ENCODE results near the gene RAPGEF5.

RAPGEF5 gene

GRCh38 chr7:22356701-22357310 lies at the start of gene RAPGEF5:
Gene RAPGEF5 (minus strand): TSS chr7:22357154. CDS start chr7:22357060, 94 bp downstream.
- no peak for DNase-seq (ENCODE audit: low read depth in 2 of 2)

- DNase-seq (ENCODE audit: low read depth in 2 of 2), result no peak
Measured at GRCh38 chr7:22406715-22407114, 49.8 kb upstream of the RAPGEF5 start.

- DNase-seq (ENCODE audit: low read depth in 2 of 2), result no peak
Measured at GRCh38 chr7:22404421-22405023, 47.6 kb upstream of the RAPGEF5 start.

- DNase-seq (ENCODE audit: low read depth in 2 of 2), result no peak
Measured at GRCh38 chr7:22403344-22403743, 46.4 kb upstream of the RAPGEF5 start.

DNA sequence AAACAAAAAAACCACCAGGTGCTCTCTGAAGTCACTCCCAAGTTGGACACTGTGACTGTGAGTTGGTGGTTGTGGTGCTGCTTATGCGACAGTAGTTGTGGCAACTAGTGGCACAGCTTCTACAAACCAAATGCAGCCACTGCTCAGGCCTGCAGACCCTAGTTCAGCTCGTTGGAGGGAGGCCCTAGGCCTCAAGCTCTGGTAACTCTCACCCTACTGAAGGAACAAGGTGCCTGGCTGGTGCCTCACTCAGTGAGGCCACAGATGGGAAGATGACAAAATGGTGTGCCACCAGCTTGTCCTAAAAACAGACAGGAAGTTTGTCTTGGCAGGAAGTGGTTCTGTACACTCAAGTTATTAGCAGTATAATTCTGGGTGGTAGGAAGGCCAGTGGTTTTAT lies 45.3 kb upstream of the RAPGEF5 start:
- DNase-seq (ENCODE audit: low read depth in 2 of 2), result no peak

DNA sequence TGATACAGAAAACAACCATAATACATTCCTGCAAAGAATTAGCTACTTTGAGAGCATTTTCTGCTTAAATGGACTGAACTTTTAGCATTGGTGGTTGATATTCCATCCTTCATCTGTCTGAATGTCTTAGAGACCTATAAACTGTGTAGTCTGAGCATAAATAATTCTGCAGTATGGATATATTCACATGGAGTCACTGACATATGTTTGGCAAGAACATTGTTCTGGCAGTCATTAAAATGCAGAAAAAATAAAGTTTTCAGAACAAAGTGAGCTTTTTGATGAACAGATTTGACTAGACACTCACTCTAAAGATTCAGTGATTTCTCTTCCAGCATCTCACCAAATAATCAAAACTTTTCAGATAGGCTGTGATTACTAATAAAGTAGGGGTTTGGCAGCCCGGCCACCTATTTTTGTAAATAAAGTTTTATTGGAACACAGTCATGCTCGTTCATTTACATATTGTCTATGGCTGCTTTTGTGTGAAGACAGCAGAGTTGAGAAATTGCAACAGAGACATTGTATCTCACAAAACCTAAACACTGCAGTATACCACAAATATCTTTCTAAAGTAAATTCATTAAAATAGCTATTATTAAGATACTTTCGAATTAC lies 44.1 kb upstream of the RAPGEF5 start:
- no peak for DNase-seq (ENCODE audit: low read depth in 2 of 2)

GRCh38 chr7:22400150-22400814 lies 43.3 kb upstream of the RAPGEF5 start:
- DNase-seq (ENCODE audit: low read depth in 2 of 2), result no peak

DNA sequence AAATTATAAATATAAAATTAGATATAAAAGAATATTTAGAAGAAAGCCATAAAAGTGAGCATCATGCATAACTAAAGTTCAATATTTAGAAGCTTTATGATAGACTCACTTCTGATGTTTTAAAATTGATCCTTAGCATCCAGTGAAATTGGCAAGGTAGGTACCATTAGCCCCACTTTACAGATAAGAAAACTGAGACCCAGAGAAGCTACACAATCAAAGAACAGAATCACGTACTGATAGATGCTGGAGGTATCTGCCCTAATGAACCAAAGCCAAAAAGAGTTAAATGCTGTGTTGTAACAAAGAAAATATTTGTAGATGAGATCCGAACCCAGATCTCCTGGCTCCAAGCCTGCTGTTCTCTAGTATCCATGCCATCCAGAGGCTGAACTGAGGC lies 42.6 kb upstream of the RAPGEF5 start:
- no peak for DNase-seq (ENCODE audit: low read depth in 2 of 2)

DNA sequence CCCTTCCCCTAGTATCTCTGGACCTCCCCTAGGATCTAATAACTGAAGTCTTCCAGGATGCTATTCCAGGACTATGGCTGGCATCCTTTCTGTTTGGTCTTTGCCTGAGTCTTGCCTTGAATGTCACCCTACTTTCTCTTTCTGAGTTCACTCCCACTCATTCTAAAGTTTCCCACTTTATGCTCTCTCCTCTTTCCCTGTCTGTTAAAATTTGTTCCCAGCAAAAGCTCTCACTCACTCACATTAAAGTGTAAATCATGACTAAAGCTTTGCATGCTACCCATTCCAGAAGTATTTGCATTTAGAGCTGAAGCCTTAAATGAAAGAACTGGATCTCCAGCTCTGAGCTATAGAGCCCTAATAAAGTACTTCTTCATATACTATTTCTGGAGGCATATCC lies 42.1 kb upstream of the RAPGEF5 start:
- DNase-seq (ENCODE audit: low read depth in 2 of 2), result no peak

- DNase-seq (ENCODE audit: low read depth in 2 of 2), result no peak
Measured at GRCh38 chr7:22397981-22398380, 41.0 kb upstream of the RAPGEF5 start.

- DNase-seq (ENCODE audit: low read depth in 2 of 2), result no peak
Measured at GRCh38 chr7:22395222-22395621, 38.3 kb upstream of the RAPGEF5 start.

DNA sequence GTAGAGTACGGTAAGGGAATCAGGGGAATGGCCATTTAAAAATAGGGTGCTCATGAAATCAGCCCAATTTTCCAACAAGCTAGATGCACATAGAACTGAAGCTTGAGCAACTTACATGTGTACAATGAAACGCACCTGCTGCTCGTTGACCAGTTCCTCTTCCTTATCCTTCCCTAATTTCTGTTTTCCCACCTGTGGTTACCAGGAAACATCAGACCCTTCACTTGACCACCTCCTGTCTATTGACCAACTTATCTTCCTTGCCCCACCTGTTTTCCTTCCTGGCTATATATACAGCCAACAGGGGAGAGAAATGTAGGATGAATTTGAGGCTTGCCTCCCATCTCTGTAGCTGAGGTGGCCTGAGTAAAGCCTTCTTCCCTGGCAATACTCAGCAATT lies 37.8 kb upstream of the RAPGEF5 start:
- no peak for DNase-seq (ENCODE audit: low read depth in 2 of 2)

DNA sequence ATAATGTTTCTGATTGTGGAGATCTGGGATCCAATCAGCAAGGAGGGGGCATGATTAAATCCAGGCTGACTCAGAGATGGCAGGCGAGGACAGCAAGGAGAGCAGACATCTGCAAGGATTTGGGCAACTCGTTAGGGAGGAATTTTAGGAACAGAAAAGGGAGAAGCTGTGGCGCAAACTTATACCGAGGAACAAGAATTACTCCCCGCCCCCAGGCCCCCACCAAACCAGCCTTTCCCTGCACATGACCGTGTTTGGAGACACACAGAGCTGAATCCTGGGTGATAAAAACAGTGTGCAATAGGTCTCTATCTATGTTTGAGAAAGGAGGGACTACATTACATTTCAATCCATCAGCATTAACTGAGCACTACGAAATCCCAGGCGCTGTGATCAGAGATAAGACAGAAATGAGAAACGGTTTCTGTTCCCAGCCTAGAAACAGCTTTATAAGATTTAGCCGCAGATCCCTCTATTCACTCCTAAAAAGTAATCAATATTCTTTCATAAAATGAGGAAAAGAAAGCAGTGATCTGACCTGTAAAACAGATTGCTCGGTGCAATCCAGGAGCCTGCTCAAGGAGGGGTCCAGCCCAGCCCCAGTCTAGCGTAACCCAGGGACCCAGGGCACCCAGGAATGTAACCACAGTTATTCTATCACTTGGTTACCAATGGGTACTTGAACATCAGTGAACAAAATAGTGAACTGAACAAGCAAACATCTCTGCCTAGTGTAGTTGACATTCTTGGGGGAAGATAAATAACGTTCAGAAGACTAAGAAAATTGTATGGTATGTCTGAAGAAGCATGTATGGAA lies 37.2 kb upstream of the RAPGEF5 start:
- no peak for DNase-seq (ENCODE audit: low read depth in 2 of 2)

DNA sequence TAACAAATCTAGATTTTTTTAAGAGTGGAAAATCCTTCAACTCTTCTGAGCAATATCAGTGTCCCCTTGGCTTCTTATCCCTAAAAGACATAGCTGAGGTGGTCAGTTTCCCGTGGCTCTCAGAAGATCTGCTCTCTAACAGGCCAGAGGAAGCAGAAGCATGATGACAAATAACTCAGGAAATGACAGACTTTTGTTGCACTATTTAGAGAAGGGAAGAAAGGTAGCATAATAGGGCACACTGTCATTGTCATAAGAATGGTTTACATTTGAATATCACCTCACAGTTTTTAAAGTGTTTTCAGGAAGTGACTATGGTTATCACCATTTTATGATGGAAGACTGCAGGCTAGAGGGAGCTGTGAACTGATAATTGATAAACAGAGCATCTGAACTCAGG lies 33.6 kb upstream of the RAPGEF5 start:
- DNase-seq (ENCODE audit: low read depth in 2 of 2), result no peak

GRCh38 chr7:22389892-22390291 lies 32.9 kb upstream of the RAPGEF5 start:
- no peak for DNase-seq (ENCODE audit: low read depth in 2 of 2)

DNA sequence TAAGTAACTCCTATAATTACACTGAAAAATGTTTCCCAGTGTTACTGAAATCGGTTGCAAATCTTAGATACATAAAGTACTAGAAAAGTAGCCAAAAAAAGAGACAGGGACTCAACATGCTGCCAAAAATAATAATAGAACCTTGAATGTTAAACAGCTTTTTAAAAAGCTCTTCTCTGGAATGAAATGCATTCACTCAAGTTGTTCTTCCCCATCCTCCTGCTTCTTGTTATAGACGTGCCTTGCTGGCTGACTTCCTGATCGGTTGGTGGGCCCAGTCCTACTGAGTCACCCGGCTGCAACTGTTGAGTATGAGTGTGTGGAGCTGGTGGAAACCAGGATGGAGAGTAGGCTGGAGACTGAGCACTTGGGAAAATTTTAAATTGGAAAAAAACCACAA lies 30.6 kb upstream of the RAPGEF5 start:
- no peak for DNase-seq (ENCODE audit: low read depth in 2 of 2)

GRCh38 chr7:22386865-22387264 lies 29.9 kb upstream of the RAPGEF5 start:
- DNase-seq (ENCODE audit: low read depth in 2 of 2), result no peak

GRCh38 chr7:22386206-22386858 lies 29.4 kb upstream of the RAPGEF5 start:
- no peak for DNase-seq (ENCODE audit: low read depth in 2 of 2)

DNA sequence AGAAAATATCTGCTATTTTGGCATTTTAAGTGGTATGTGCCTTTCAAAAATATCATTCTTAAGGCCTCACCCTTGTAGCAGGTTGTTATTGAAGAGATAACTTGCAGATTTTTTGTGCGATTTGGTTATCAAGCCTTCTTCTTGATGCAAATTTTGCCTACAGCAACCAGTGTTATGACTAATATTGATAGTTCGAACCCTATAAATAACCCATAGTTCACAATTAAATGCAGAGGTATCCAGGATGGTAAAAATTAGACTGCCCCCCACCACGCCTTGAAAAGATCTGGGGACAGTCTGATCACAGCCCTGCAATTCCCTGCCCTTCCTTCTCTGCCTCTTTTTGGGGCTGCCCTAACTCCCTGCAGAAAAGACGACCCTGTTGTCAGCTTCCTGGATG lies 28.4 kb upstream of the RAPGEF5 start:
- DNase-seq (ENCODE audit: low read depth in 2 of 2), result no peak

DNA sequence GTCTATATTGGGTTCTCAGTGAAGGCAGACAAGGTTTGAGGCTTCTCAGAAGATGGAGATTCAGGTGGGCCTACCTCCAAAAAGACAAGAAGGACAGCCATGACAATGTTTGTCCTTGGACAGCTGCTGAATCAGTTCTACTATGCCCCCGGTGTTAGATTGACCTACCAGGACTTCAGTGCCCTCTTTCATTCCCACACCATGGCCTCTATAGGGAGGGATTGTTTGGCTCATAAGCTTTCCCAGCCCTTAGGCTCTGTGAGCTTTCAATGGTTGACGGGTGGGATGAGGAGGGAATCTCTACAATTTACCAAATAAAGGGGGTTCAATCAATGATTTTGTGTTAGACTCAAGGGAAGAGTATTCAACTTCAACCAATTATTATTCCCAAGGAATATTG lies 23.4 kb upstream of the RAPGEF5 start:
- no peak for DNase-seq (ENCODE audit: low read depth in 2 of 2)

GRCh38 chr7:22378199-22378980 lies 21.4 kb upstream of the RAPGEF5 start:
- no peak for DNase-seq (ENCODE audit: low read depth in 2 of 2)
